HG02852 (cell line): ENCODE results near the gene SSTR3.
"Not testable (repeated sequence)": the region's sequence is repeated elsewhere in the genome, so short reads cannot be mapped to it uniquely, and the experiment has no call there.

Experiments used
- ATAC-seq: cut with Tn5 transposase; IDR thresholded peaks from one replicate; pipeline ENCODE4 v1.9.1; 2021; ENCODE audit warnings: mild to moderate bottlenecking, moderate library complexity; ENCODE audit not compliant: unreplicated experiment

The SSTR3 gene

DNA sequence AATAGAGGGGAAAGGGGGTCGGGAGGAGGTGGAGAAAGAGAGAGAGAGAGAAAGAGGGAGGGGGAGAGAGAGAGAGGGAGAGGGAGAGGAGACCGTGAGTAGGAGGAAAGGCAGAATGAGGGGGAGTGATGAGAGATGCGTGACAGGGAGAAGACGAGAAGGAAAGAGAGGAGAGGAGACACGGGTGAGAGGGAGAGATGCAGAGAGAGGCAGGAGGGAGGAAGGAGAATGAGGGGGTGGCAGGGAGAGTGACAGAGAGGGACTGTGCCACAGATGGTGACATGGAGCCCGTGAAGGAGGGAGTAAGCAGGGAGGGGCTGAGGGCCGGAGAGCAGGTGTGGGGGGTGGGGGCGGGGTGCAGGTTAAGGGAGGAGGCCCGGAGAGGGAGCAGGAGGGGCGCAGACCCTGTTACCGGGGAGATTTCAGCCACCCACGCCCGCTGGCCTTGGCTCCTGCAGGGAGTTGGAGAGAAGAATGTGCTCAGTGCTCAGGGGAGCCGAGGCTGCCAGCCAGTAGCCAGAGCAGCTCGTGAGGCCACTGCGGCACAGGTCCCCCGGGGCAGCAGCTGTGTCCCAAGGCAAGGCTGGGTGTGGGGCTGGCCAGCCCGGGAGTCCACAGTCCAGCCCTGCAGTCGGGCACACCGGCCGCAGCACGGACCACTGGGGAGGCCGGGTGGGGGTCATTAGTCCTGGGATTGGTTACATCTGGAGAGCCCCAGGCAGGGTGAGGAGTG lies at the start of gene SSTR3:
SSTR3 (minus strand) TSS at position 304 of the 733 bp plus-strand sequence. CDS start 4,674 bp downstream, outside the sequence.
- ATAC-seq = no peak

DNA sequence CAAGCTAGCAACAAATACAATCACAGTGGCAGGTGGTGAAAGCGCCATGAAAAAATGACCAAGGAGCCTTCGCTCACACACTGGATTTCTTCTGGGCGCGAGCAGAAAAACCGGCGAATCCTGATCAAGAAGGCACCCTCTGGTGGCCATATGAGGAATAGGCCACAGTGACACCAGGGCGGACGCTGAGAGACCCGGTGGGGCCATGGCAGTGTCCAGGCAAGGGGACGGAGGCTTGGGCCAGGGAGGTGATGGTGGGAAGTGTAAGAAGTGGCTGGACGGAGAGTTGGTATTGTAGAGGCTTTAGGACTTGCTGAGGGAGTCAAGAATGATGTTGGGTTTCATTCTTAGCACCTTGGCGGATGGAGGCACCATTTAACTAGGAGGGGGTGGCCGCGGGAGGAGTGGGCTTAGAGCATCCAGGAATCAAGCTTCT lies 48.6 kb upstream of the SSTR3 start:
- ATAC-seq = no peak

DNA sequence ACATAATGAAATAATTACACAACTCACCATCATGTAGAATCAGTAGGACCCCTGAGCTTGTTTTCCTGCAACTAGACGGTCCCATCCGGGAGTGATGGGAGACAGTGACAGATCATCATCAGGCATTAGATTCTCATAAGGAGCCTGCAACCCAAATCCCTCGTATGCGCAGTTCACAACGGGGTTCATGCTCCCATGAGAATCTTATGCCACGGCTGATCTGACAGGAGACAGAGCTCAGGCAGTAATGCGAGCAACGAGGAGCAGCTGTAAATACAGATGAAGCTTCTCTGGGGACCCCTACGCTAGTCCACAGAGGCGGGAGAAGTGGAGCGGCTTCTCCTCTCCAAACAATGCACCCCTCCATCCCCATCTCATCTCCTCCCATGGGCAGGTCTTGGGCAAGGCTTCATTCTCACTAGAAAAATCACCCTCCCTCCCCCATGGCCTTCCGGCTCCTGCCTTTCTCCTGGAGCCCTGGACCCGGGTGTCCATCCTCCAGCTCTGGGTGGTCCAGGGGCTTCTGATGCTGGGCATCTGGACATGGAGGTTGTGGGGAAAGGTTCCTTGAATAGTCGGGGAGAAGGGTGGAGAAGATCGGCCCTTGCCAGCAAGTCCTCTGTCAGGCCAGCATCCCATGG lies 48.0 kb upstream of the SSTR3 start:
- no peak for ATAC-seq

DNA sequence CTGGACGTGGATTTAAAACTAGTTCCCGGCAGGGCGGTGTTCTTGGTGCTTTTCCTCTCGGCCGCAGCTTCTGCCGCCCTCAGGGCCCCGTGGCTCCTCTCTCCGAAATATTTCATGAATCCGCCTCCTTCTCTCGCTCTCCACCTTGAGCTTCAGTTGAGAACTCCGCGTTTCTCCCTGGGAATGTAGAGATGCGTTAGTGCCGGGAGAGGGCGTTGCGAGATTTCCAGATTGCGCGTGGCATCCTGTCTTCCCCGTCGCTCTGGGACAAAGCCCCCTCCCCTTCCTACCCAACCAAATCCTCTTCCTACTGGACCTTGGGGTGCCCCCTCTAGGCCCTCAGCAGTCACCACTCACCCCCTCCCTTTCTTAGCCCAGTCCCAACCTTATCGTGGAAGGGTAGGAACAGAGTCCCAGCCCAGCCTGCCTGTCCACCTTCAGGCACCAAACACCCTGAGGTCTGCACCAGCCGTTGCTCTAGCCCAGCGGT lies 47.3 kb upstream of the SSTR3 start:
- ATAC-seq = no peak

- ATAC-seq = no peak
Observed at GRCh38 chr22:37258753-37259401, 46.6 kb upstream of the SSTR3 start.

- ATAC-seq = no peak
Observed at GRCh38 chr22:37258005-37258752, 45.9 kb upstream of the SSTR3 start.

DNA sequence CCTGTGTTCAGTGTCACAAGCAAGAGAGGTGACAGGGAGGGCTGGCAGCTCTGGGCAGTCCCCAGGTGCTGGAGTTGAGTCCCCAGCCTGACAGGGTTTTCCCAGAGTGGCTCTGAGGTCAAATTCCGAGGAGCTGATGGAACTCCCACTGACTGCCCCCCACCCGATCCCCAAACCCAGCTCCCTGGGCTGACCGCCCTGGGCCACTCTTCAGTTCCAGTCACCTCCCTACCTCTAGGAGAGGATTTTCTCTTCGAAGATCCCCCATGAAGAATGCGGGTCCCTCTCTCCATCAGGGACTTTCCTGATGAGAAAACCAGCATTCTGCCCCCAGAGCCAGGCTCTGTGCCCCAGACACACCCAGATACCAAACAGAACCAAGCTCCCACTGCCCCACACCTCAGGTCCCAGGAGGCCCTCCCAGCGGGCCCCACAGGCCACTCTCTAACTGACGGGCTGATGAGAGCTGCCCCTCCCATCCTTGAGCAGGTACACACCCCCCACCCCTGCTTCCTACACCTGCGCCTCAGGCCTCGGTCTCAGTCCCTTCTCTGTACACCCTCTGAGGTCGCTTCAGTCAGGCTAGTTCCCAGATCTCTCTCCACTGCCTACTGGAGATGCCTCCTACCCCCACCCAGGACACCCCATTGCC lies 43.9 kb upstream of the SSTR3 start:
- no peak for ATAC-seq

DNA sequence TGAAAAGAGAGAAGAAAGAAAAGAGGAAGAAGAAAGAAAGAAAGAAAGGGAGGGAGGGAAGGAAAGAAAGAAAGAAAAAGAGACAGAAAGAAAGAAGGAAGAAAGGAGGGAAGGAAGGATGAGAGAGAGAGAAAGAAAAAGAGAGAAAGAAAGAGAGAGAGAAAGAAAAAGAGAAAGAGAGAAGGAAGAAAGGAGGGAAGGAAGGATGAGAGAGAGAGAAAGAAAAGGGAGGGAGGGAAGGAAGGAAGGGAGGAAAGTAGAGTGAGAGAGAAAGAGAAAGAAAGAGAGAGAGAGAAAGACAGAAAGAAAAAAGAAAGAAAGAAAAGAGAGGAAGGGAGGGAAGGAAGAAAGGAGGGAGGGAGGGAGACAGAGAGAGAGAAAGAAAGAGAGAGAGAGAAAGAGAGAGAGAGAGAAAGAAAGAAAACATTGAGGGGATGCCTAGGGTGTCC lies 43.3 kb upstream of the SSTR3 start:
- no peak for ATAC-seq

DNA sequence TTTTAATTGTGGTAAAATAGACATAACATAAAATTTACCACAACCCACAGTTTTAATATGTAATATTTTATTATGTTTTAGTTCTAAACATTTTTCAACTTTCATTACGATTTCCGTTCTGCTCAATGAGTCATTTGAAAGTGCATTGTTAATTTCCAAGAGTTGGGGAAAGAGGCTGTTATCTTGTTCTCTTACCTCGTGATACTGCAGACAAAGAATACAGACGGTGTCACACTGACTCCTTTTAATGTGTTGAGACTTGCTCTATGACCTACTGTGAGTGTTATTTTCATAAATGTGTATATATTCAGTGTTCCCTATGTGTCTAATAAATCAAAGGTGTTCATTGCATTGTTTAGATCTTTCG lies 42.6 kb upstream of the SSTR3 start:
- ATAC-seq = no peak

DNA sequence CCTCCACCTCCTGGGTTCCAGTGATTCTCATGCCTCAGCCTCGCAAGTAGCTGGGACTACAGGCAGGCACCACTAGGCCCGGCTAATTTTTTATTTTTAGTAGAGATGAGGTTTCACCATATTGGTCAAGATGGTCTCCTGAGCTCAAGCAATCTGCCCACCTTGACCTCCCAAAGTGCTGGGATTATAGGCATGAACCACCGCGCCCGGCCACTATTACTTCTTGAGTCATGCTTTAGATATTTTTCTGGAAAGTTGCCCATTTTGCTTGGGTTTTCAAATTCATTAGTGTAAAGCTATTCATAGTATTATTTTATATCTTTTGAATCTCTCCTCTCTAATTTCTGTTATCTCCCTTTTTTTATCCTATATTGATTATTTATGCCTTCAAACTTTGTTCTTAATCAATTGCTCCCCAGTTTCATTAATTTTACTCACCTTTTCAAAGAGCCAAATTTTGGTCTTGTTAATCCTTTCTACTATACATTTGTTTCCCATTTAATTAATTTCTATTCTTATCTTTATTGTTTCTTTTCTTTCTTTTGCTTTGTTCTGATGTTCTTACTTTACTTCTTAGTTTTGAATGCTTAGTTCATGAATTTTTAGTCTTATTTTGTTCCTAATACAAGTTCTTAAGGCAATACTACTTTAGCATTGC lies 42.1 kb upstream of the SSTR3 start:
- no peak for ATAC-seq

DNA sequence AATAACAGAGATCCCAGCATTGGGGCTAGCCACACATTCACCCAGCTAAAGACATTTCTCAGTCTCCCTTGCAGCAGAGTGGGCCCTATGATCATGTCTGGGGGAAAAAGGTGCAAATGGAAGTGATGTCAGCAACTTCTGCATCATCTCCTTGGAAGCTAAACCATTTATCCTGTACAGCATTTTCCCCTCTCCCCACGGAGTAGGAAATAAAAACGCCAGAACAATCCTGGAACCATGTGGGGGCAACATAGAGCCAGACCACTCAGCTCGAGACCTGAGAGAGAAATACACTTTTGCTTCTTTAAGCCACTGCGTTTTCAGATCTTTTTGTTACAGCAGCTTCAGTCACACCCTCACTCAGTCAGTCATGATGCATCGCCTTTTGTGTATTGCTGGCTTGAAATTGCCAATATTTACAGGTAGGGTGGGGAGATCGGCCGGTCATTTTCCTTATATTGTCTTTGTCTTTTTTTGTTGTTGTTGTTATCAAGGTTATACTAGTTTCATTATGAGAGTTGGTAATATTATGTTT lies 40.9 kb upstream of the SSTR3 start:
- no peak for ATAC-seq

DNA sequence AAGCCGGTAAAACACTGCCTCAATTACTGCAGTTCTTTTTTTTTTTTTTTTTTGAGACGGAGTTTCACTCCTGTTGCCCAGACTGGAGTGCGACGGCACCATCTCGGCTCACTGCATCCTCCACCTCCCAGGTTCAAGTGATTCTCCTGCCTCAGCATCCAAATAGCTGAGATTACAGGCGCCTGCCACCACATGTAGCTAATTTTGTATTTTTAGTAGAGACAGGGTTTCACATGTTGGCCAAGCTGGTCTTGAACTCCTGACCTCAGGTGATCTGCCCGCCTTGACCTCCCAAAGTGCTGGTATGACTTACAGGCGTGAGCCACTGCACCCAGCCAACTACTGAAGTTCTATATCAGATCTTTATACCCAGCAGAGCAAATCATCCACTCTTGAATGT lies 39.6 kb upstream of the SSTR3 start:
- ATAC-seq = not testable (repeated sequence)

DNA sequence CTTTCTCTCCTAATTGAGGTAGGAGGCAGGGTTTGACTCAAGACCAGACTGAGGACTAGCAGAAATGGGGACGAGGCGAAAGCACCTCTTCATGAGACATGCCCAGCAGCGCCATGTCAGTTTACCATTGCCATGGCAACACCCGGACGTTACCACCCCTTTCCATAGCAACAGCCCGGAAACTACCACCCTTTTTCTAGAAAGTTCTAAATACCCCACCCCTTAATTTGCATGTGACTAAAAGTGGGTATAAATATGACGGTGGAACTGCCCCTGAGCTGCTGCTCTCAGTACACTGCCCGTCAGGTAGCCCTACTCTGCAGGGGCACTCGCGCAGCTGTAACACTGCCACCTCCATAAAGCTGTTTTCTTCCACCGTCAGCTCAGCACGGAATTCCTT lies 37.7 kb upstream of the SSTR3 start:
- ATAC-seq = no peak

DNA sequence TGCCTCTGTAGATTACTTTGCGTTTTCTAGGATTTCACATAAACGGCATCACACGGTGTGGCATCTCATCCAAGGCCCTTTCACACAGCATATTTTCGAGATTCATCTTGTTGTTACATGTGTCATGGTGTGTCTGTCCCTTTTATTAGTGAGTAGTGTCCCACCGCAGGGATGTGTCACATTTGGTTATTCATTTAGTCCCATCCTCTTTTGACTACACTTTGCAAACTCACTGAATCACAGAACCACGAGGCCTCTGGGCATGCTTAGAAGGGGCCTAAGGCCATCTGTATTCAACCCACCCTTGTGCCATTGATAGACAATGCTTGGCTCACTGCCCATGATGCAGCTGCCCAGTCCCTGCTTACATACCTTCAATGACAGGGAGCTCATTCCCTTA lies 36.0 kb upstream of the SSTR3 start:
- no peak for ATAC-seq

- ATAC-seq = no peak
Observed at GRCh38 chr22:37245740-37246139, 33.5 kb upstream of the SSTR3 start.

DNA sequence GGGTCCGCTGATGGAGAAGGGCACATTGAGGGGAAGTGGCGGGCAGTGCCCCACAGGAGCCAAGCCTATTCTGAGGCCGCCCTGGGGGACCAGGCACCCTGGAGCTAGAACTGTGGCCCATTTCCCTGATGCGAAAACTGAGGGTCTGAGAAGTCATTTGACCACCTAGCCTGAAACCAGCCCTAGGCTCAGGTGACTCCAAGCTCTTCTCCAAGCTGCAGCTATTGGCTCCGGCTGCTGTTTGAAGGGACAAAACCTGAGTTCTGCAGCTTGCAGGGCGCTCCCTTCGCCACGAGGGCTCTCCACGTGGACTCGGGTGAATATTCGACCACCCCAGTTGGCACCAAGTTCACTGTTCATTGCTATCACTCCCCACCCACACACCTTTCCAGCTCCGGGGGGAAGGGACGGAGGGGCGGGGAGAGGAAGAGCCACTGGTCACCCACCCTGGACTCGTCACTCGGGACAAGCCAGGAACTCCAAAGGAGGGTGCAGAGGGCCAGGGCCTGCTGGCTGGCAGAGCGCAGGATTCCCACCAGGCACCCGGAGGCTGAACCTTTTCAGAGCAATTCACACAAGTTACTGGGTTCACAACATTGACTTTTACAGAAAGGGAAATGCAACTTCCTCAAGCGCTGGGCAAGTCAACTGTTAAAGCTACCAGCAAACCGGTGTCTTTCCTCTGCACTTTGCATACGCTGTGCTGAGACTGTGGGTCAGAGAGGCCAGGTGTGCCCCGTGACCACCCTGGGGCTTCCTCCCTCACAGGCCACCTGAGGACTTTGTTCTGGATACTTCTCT lies 32.8 kb upstream of the SSTR3 start:
- ATAC-seq = no peak

- ATAC-seq = peak; percentile 46
Observed at GRCh38 chr22:37244114-37244921, 32.0 kb upstream of the SSTR3 start, which contains the start of gene RAC2. RAC2 (minus strand) TSS chr22:37244269; CDS start chr22:37244148, 121 bp downstream.
